ENCODE measurements around the gene PTGER4.

PTGER4 gene

DNA sequence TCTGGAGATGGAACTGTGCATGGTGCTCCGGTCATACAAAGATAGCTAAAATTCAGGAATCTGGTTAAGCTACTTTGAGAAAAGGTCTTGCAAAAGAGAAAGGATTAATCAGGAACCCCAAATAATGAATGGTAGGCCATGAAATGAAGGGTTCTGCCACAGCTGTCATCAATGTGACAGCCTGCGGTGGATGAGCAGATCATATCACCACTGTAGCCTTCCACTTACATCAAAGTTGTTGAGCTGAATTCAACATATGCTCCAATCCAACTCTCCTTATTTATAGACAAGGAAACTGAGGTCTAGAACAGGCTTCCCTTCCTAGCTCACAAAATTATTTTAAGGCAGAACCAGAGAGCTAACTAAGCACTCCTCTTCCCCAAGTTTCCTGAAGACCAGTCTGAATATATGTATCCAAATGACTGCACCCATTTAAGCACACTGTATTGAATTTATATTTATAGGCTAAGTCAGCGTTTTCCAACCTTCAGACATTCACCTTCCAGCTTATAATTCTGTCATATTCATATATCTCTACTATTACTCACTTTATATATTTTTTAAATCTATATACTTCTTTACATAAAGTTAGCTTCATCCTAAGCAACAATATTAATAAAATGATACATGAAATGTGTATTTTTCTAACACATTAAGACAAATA is 13.9 kb upstream of the PTGER4 start:
- Histone ChIP-seq H4K20me1 (ENCODE audit: insufficient read depth, low read length, poor library complexity, severe bottlenecking) (no peaks in the 10 kb centered on the region), H3K9me3 (ENCODE audit: insufficient read depth, low read depth, low read length) (no peaks in the 10 kb centered on the region), H3K9ac (ENCODE audit: low read depth, low read length, poor library complexity, severe bottlenecking) (no peak overlapping the region), H2AFZ (ENCODE audit: low read length) (no peak overlapping the region), H3F3A (ENCODE audit: low read depth) (peaks cover 9% of the 10 kb centered on the region; the same call in 1 of the 2 replicates), H3K4me2 (ENCODE audit: low read depth, low read length, poor library complexity, severe bottlenecking) (no peak overlapping the region), H3K4me1 (ENCODE audit: insufficient read depth, low read length, poor library complexity, severe bottlenecking) (peaks cover 53% of the 10 kb centered on the region), H3K9me2 (replicated peaks; ENCODE audit: low read depth, low read length) (no peaks in the 10 kb centered on the region), H3K36me3 (ENCODE audit: insufficient read depth, low read length) (no peaks in the 10 kb centered on the region), H3K27me3 (ENCODE audit: insufficient read depth, low read length, poor library complexity, severe bottlenecking) (no peaks in the 10 kb centered on the region), H3K79me2 (ENCODE audit: insufficient read depth, low read length) (no peaks in the 10 kb centered on the region), H3K4me3 (ENCODE audit: low read length, poor library complexity, severe bottlenecking) (no peak overlapping the region)
- TF ChIP-seq EZH2phosphoT487 (IDR thresholded peaks at IDR 0.05; ENCODE audit: borderline replicate concordance), result no peak

DNA sequence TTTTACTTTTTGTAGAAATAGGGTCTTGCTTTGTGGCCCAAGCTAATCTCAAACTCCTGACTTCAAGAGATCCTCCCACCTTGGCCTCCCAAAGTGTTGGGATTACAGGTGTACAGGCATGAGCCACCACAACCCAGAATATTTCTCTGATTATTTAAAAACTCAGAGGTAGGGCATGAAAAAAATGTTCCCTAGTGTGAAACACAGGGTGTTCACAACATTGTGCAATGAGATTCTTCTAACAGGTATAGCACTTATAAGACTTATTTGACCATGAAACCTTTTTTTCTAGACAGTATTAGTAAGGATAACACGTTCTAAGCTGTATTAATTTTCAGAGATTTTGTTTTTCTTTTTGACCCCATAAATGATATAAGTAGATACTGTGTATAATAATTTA is 13.1 kb upstream of the PTGER4 start:
- H3K36me3 ChIP-seq (ENCODE audit: insufficient read depth, low read length), result no peaks in the 10 kb centered on the region
- no peaks in the 10 kb centered on the region for H3K9me3 ChIP-seq (ENCODE audit: insufficient read depth, low read depth, low read length)
- no peak overlapping the region for H3K4me3 ChIP-seq (ENCODE audit: low read length, poor library complexity, severe bottlenecking)
- H4K20me1 ChIP-seq (ENCODE audit: insufficient read depth, low read length, poor library complexity, severe bottlenecking), result no peaks in the 10 kb centered on the region
- H3F3A ChIP-seq (ENCODE audit: low read depth), result peaks cover 5% of the 10 kb centered on the region; the same call in 1 of the 2 replicates
- no peaks in the 10 kb centered on the region for H3K9me2 ChIP-seq (replicated peaks; ENCODE audit: low read depth, low read length)
- no peak overlapping the region for H2AFZ ChIP-seq (ENCODE audit: low read length)
- H3K4me1 ChIP-seq (ENCODE audit: insufficient read depth, low read length, poor library complexity, severe bottlenecking), result peaks cover 61% of the 10 kb centered on the region
- no peak overlapping the region for H3K4me2 ChIP-seq (ENCODE audit: low read depth, low read length, poor library complexity, severe bottlenecking)
- no peaks in the 10 kb centered on the region for H3K79me2 ChIP-seq (ENCODE audit: insufficient read depth, low read length)
- H3K9ac ChIP-seq (ENCODE audit: low read depth, low read length, poor library complexity, severe bottlenecking), result no peak overlapping the region
- TF ChIP-seq, protein P1, sequence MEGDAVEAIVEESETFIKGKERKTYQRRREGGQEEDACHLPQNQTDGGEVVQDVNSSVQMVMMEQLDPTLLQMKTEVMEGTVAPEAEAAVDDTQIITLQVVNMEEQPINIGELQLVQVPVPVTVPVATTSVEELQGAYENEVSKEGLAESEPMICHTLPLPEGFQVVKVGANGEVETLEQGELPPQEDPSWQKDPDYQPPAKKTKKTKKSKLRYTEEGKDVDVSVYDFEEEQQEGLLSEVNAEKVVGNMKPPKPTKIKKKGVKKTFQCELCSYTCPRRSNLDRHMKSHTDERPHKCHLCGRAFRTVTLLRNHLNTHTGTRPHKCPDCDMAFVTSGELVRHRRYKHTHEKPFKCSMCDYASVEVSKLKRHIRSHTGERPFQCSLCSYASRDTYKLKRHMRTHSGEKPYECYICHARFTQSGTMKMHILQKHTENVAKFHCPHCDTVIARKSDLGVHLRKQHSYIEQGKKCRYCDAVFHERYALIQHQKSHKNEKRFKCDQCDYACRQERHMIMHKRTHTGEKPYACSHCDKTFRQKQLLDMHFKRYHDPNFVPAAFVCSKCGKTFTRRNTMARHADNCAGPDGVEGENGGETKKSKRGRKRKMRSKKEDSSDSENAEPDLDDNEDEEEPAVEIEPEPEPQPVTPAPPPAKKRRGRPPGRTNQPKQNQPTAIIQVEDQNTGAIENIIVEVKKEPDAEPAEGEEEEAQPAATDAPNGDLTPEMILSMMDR (conservative IDR thresholded peaks at IDR 0.05; ENCODE audit: low read length), result no peak
- TF ChIP-seq EZH2phosphoT487 (IDR thresholded peaks at IDR 0.05; ENCODE audit: borderline replicate concordance), result no peak
- H3K27me3 ChIP-seq (ENCODE audit: insufficient read depth, low read length, poor library complexity, severe bottlenecking), result no peaks in the 10 kb centered on the region

DNA sequence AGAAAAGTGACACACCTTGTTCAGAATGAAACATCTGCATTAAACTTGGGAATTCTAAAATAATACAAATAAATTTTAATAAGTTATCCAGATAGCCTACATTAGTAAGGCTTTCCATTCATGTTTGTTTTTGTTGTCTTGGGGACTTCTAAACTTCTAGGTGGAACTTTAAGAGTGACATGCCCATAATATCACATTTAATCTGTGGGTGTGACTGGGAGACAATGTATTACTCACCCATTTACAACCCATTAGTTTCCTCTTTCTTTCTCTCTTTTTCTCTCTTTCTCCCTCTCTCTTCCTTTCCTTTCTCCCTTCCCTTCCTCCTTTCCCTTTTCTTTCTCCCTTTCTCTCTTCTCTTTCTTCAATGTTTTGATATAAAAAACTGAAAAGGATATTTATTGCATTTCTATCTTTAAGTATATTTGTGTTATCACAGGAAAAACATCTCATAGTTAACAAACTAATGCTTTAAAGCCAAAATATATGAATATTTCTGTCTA is 12.5 kb upstream of the PTGER4 start:
- no peaks in the 10 kb centered on the region for H4K20me1 ChIP-seq (ENCODE audit: insufficient read depth, low read length, poor library complexity, severe bottlenecking)
- H3F3A ChIP-seq (ENCODE audit: low read depth), result peaks cover 5% of the 10 kb centered on the region; the same call in 1 of the 2 replicates
- no peak overlapping the region for H3K4me2 ChIP-seq (ENCODE audit: low read depth, low read length, poor library complexity, severe bottlenecking)
- TF ChIP-seq EZH2phosphoT487 (IDR thresholded peaks at IDR 0.05; ENCODE audit: borderline replicate concordance), result no peak
- TF ChIP-seq, protein P1 (conservative IDR thresholded peaks at IDR 0.05; ENCODE audit: low read length), result no peak
- no peaks in the 10 kb centered on the region for H3K36me3 ChIP-seq (ENCODE audit: insufficient read depth, low read length)
- H3K9me3 ChIP-seq (ENCODE audit: insufficient read depth, low read depth, low read length), result no peaks in the 10 kb centered on the region
- no peaks in the 10 kb centered on the region for H3K27me3 ChIP-seq (ENCODE audit: insufficient read depth, low read length, poor library complexity, severe bottlenecking)
- H3K9ac ChIP-seq (ENCODE audit: low read depth, low read length, poor library complexity, severe bottlenecking), result no peak overlapping the region
- H3K79me2 ChIP-seq (ENCODE audit: insufficient read depth, low read length), result no peaks in the 10 kb centered on the region
- H3K4me1 ChIP-seq (ENCODE audit: insufficient read depth, low read length, poor library complexity, severe bottlenecking), result peaks cover 66% of the 10 kb centered on the region
- H2AFZ ChIP-seq (ENCODE audit: low read length), result no peak overlapping the region; the same call in 1 of the 2 replicates
- H3K4me3 ChIP-seq (ENCODE audit: low read length, poor library complexity, severe bottlenecking), result no peak overlapping the region
- H3K9me2 ChIP-seq (replicated peaks; ENCODE audit: low read depth, low read length), result no peaks in the 10 kb centered on the region

Measured in Loucy (cell line).